HepG2 (cell line): ENCODE data around the gene CCDC97. TPM values are rescaled to one million over a fixed set of nuclear protein-coding genes. Genes with fewer than 3 reads are reported as not detected.

Source experiments
- DMAP1 ChIP-seq: IDR thresholded peaks from 2 replicates; pipeline ENCODE4 v1.6.1; 2016
- ELF4 ChIP-seq: sonication (generic); formaldehyde crosslinking; IDR thresholded peaks from 2 replicates; pipeline ENCODE4 v1.5.0; 2020; ENCODE audit warnings: missing genetic modification reagents, mild to moderate bottlenecking, moderate library complexity, borderline replicate concordance
- FOXO1 ChIP-seq: sonication (generic); formaldehyde crosslinking; IDR thresholded peaks from 2 replicates; pipeline ENCODE4 v1.4.0; 2020; ENCODE audit warnings: missing genetic modification reagents
- THAP8 ChIP-seq: sonication (generic); formaldehyde crosslinking; IDR thresholded peaks from 2 replicates; pipeline ENCODE4 v1.5.1; 2020; ENCODE audit warnings: missing genetic modification reagents, mild to moderate bottlenecking, borderline replicate concordance
- ZBTB40 ChIP-seq, 2 experiments: fragments of 450-650 bp in 1 of 2; sonication (generic) in 1 of 2; formaldehyde crosslinking in 1 of 2; IDR thresholded peaks; 2 replicates each; pipeline versions ENCODE4 v1.6.1 to v1.8.0; 2016 to 2022; ENCODE audit warnings: antibody characterized with exemption in 1 of 2, mild to moderate bottlenecking in 1 of 2, missing genetic modification reagents in 1 of 2
- ZNF256 ChIP-seq: sonication (generic); formaldehyde crosslinking; conservative IDR thresholded peaks from 2 replicates; pipeline ENCODE4 v1.4.0; 2020; ENCODE audit warnings: missing genetic modification reagents
- ZNF615 ChIP-seq: sonication (generic); formaldehyde crosslinking; IDR thresholded peaks from 2 replicates; pipeline ENCODE4 v1.5.0; 2020; ENCODE audit warnings: mild to moderate bottlenecking, missing genetic modification reagents, borderline replicate concordance
- ZNF672 ChIP-seq: sonication (generic); formaldehyde crosslinking; IDR thresholded peaks from 2 replicates; pipeline ENCODE4 v1.8.1; 2022; ENCODE audit warnings: missing genetic modification reagents
- polyA plus RNA-seq, 8 experiments: library from polyadenylated mRNA; depleted of rRNA in 3 of 8; stranded (reverse) in 7 of 8; unstranded in 1 of 8; fragments of >200 nt; fragmentation: Illumina TruSeq in 4 of 8; extraction: Trizol in 4 of 8; gene quantifications; 2 replicates each; pipeline versions ENCODE4 v1.2.1 to v1.2.3, GENCODE V29; 2011 to 2016; ENCODE audit warnings: low read depth in 4 of 8, missing spikeins in 1 of 8, mixed read lengths in 1 of 8; ENCODE audit not compliant: insufficient read depth in 1 of 8
- total RNA-seq, 5 experiments: library from RNA; depleted of rRNA; stranded (reverse); fragments of >200 nt; fragmentation: Illumina TruSeq; extraction: Trizol; gene quantifications; 2 replicates each; pipeline ENCODE4 v1.2.3, GENCODE V29; 2016; ENCODE audit warnings: low read depth in 1 of 5
- TF ChIP-seq, protein P1 (sequence below): sonication (generic); formaldehyde crosslinking; IDR thresholded peaks from 2 replicates; pipeline ENCODE4 v1.5.1; 2020; ENCODE audit warnings: mild to moderate bottlenecking, missing genetic modification reagents, moderate library complexity
- TF ChIP-seq, protein P2 (sequence below): sonication (generic); formaldehyde crosslinking; IDR thresholded peaks from 2 replicates; pipeline ENCODE4 v1.4.0; 2020; ENCODE audit warnings: mild to moderate bottlenecking, missing genetic modification reagents, borderline replicate concordance

Gene CCDC97
- total and polyA plus RNA-seq, 2 of the 13 experiments (the other 11 are each of a cell fraction or from before 2014, with no cell fraction given): 6.2 to 7.3 TPM

GRCh38 chr19:41352609-41353465 lies 42.9 kb downstream of the CCDC97 start (continued):
- TF ChIP-seq, protein P1, sequence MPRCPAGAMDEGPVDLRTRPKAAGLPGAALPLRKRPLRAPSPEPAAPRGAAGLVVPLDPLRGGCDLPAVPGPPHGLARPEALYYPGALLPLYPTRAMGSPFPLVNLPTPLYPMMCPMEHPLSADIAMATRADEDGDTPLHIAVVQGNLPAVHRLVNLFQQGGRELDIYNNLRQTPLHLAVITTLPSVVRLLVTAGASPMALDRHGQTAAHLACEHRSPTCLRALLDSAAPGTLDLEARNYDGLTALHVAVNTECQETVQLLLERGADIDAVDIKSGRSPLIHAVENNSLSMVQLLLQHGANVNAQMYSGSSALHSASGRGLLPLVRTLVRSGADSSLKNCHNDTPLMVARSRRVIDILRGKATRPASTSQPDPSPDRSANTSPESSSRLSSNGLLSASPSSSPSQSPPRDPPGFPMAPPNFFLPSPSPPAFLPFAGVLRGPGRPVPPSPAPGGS (CRISPR knock-in tag): no peak
- TF ChIP-seq ZBTB40 (IDR thresholded peaks at IDR 0.05): no peak
- TF ChIP-seq ZBTB40 (CRISPR knock-in tag; IDR thresholded peaks at IDR 0.05): no peak
- TF ChIP-seq, protein P2, sequence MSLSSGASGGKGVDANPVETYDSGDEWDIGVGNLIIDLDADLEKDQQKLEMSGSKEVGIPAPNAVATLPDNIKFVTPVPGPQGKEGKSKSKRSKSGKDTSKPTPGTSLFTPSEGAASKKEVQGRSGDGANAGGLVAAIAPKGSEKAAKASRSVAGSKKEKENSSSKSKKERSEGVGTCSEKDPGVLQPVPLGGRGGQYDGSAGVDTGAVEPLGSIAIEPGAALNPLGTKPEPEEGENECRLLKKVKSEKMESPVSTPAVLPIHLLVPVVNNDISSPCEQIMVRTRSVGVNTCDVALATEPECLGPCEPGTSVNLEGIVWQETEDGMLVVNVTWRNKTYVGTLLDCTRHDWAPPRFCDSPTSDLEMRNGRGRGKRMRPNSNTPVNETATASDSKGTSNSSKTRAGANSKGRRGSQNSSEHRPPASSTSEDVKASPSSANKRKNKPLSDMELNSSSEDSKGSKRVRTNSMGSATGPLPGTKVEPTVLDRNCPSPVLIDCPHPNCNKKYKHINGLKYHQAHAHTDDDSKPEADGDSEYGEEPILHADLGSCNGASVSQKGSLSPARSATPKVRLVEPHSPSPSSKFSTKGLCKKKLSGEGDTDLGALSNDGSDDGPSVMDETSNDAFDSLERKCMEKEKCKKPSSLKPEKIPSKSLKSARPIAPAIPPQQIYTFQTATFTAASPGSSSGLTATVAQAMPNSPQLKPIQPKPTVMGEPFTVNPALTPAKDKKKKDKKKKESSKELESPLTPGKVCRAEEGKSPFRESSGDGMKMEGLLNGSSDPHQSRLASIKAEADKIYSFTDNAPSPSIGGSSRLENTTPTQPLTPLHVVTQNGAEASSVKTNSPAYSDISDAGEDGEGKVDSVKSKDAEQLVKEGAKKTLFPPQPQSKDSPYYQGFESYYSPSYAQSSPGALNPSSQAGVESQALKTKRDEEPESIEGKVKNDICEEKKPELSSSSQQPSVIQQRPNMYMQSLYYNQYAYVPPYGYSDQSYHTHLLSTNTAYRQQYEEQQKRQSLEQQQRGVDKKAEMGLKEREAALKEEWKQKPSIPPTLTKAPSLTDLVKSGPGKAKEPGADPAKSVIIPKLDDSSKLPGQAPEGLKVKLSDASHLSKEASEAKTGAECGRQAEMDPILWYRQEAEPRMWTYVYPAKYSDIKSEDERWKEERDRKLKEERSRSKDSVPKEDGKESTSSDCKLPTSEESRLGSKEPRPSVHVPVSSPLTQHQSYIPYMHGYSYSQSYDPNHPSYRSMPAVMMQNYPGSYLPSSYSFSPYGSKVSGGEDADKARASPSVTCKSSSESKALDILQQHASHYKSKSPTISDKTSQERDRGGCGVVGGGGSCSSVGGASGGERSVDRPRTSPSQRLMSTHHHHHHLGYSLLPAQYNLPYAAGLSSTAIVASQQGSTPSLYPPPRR (CRISPR knock-in tag): no peak
- no peak for TF ChIP-seq ZNF672 (CRISPR knock-in tag)
- TF ChIP-seq ELF4 (CRISPR knock-in tag): no peak
- no peak for TF ChIP-seq FOXO1 (CRISPR knock-in tag)
- no peak for TF ChIP-seq ZNF615 (CRISPR knock-in tag)
- no peak for TF ChIP-seq THAP8 (CRISPR knock-in tag)
- no peak; the same call in 1 of the 2 replicates for TF ChIP-seq DMAP1 (CRISPR knock-in tag)
- peak; percentile 42; the same call in 1 of the 2 replicates for TF ChIP-seq ZNF256 (CRISPR knock-in tag)
